ENCODE data around the gene IMPG2. TPM values are rescaled to one million over a fixed set of nuclear protein-coding genes. Genes with fewer than 3 reads are reported as not detected.

Gene IMPG2
- total and polyA plus RNA-seq, 9 donors: 0.06 to 8.7 (median 0.38) TPM

DNA sequence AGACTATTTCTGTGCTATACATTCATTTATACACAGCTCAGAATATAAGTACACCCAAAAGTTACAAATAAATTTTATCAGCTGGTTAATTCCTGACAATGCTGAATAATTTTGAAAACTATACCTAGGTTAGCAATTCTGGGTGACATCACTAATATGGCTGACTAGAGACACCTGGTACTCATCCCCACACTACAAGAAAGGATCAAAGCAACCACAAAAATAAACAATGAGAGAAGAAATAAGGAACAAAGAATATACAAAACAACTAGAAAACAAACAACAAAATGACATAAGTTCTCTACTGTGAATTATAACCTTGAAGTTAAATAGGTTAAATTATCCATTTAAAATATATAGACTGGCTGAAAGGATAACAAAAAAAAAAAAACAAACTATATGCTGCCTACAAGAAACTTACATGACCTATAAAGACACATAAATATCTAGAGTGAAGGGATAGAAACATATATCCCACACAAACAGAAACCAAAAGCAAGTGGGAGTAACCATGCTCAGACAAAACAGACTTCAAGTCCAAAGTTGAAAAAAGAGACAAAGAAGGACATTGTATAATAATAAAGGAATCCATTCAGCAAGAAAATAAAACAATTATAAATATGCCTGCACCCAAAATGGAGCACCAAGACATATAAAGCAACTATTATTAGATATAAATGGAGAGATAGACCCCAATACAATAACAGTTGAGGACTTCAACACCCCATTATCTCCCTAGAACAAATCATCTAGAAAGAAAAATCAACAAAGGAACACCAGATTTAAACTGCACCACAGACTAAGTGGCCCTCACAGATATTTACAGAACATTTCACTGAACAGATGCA is 57.8 kb downstream of the IMPG2 start:
- no peaks in the 10 kb centered on the region for H3K27me3 ChIP-seq
- no peak for DNase-seq
- H3K9me3 ChIP-seq: no peaks in the 10 kb centered on the region
- peaks cover 2% of the 10 kb centered on the region for H3K4me1 ChIP-seq (ENCODE audit: insufficient read depth)
- H3K4me3 ChIP-seq: no peak overlapping the region
- H3K36me3 ChIP-seq: no peaks in the 10 kb centered on the region
- no peak overlapping the region for H3K27ac ChIP-seq
- TF ChIP-seq EP300 (IDR thresholded peaks at IDR 0.05): no peak
- no peak for TF ChIP-seq CTCF (IDR thresholded peaks at IDR 0.05)
- TF ChIP-seq POLR2A (IDR thresholded peaks at IDR 0.05): no peak
- intact Hi-C loops (cut with DNase I): no loop called here

DNA sequence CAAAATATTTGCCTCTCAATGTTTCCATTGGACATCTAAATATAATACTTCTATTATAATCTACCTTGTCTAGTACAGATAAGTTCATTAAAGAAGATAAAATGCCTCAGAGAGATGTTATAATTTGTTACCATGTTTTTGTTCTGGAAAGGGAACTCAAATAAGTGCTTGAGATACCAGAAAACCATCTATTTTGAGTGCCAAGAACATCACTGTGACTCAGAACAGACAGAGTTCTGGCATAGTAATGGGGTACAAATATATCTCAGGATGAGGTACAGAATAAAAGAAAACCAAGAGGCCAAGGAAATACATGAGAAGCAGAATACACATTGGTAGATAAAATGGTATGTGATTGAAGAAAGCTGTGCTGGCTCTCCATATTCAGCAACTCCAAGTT is 58.9 kb downstream of the IMPG2 start:
- intact Hi-C loops (cut with DNase I): no loop called here
- Histone ChIP-seq H3K27ac (no peak overlapping the region), H3K4me1 (ENCODE audit: insufficient read depth) (peaks cover under 1% of the 10 kb centered on the region), H3K36me3 (no peaks in the 10 kb centered on the region), H3K4me3 (no peak overlapping the region), H3K9me3 (no peaks in the 10 kb centered on the region), H3K27me3 (no peaks in the 10 kb centered on the region)
- DNase-seq: no peak
- TF ChIP-seq POLR2A (IDR thresholded peaks at IDR 0.05) (no peak), CTCF (IDR thresholded peaks at IDR 0.05) (no peak), EP300 (IDR thresholded peaks at IDR 0.05) (no peak)

- 77 to 87% (median 83%) methylated on average over 4 of the region's 4 CpGs for WGBS, 3 donors
- intact Hi-C loops (cut with DNase I): no loop called here
- Histone ChIP-seq H3K27me3 (no peaks in the 10 kb centered on the region), H3K9me3 (no peaks in the 10 kb centered on the region), H3K4me1 (ENCODE audit: insufficient read depth) (no peaks in the 10 kb centered on the region), H3K27ac (no peak overlapping the region), H3K36me3 (no peaks in the 10 kb centered on the region), H3K4me3 (no peak overlapping the region)
- DNase-seq: no peak
- no peak for TF ChIP-seq EP300 (IDR thresholded peaks at IDR 0.05)
- no peak for TF ChIP-seq POLR2A (IDR thresholded peaks at IDR 0.05)
- no peak for TF ChIP-seq CTCF (IDR thresholded peaks at IDR 0.05)
These were observed 60.7 kb downstream of the IMPG2 start for GRCh38 chr3:101259485-101260341.

GRCh38 chr3:101256511-101256910 is 63.9 kb downstream of the IMPG2 start:
- Histone ChIP-seq H3K4me3 (no peak overlapping the region), H3K4me1 (ENCODE audit: insufficient read depth) (no peaks in the 10 kb centered on the region)
- no peak for TF ChIP-seq CTCF (IDR thresholded peaks at IDR 0.05)
- no peak for TF ChIP-seq EP300 (IDR thresholded peaks at IDR 0.05)
- TF ChIP-seq POLR2A (IDR thresholded peaks at IDR 0.05): no peak

More at GRCh38 chr3:101256511-101256910, 63.9 kb downstream of the IMPG2 start:
- Histone ChIP-seq H3K27me3 (no peaks in the 10 kb centered on the region), H3K36me3 (no peaks in the 10 kb centered on the region), H3K27ac (no peak overlapping the region), H3K9me3 (no peaks in the 10 kb centered on the region)
- intact Hi-C loops (cut with DNase I): no loop called here
- WGBS, 3 donors: 58 to 61% (median 58%) methylated on average over 3 of the region's 3 CpGs
- no peak for DNase-seq

Data from ovary (tissue), 9 donors.